ENCODE measurements around the gene UGT2A1. TPM values are rescaled to one million over a fixed set of nuclear protein-coding genes. Genes with fewer than 3 reads are reported as not detected.

Gene UGT2A1
- total RNA-seq, 6 experiments from 2014 or later: not detected

DNA sequence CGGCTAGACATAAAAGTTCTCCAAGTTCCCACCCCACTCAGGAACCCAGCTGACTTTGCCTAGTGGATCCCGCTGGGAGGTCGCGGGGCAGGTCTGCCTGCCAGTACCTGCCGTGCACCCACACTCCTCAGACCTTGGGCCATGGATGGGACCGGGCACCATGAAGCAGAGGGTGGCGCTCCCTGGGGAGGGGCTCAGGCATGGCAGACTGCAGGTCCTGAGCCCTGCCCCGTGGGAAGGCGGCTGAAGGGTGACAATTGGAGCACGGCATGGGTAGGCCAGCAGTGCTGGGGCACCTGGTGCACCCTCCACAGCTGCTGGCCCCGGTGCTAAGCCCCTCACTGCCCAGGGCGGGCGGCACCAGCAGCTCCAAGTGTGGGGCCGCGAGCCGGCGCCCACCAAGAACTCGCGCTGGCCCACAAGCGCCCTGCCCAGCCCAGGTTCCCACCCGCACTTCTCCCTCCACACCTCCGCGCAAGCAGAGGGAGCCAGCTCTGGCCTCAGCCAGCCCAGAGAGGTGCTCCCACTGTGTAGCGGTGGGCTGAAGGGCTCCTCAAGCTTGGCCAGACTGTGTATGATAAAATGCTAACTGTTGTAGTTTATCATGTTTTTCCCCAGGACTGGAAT lies 76.7 kb downstream of the UGT2A1 start:
- H3K27me3 Mint-ChIP-seq (ENCODE audit: insufficient read depth): no peaks in the 10 kb centered on the region
- no peak overlapping the region for H3K27ac Mint-ChIP-seq
- no peaks in the 10 kb centered on the region for H3K4me1 Mint-ChIP-seq (ENCODE audit: low read depth)
- H3K36me3 Mint-ChIP-seq (ENCODE audit: low read depth): peaks cover 4% of the 10 kb centered on the region; the same call in 1 of the 2 replicates
- TF ChIP-seq, protein P1, sequence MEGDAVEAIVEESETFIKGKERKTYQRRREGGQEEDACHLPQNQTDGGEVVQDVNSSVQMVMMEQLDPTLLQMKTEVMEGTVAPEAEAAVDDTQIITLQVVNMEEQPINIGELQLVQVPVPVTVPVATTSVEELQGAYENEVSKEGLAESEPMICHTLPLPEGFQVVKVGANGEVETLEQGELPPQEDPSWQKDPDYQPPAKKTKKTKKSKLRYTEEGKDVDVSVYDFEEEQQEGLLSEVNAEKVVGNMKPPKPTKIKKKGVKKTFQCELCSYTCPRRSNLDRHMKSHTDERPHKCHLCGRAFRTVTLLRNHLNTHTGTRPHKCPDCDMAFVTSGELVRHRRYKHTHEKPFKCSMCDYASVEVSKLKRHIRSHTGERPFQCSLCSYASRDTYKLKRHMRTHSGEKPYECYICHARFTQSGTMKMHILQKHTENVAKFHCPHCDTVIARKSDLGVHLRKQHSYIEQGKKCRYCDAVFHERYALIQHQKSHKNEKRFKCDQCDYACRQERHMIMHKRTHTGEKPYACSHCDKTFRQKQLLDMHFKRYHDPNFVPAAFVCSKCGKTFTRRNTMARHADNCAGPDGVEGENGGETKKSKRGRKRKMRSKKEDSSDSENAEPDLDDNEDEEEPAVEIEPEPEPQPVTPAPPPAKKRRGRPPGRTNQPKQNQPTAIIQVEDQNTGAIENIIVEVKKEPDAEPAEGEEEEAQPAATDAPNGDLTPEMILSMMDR (IDR thresholded peaks at IDR 0.05): no peak
- DNase-seq: no peak
- H3K4me3 Mint-ChIP-seq: no peak overlapping the region
- peaks cover 16% of the 10 kb centered on the region for H3K9me3 Mint-ChIP-seq

- Mint-ChIP-seq H3K9me3 (peaks cover 21% of the 10 kb centered on the region), H3K27ac (no peak overlapping the region), H3K4me3 (no peak overlapping the region), H3K27me3 (ENCODE audit: insufficient read depth) (no peaks in the 10 kb centered on the region), H3K4me1 (ENCODE audit: low read depth) (no peaks in the 10 kb centered on the region), H3K36me3 (ENCODE audit: low read depth) (no peaks in the 10 kb centered on the region)
- DNase-seq: no peak
- TF ChIP-seq, protein P1 (IDR thresholded peaks at IDR 0.05): no peak
Observed at GRCh38 chr4:69568787-69569186, 84.3 kb downstream of the UGT2A1 start.

- Mint-ChIP-seq H3K36me3 (ENCODE audit: low read depth) (no peaks in the 10 kb centered on the region), H3K4me3 (no peak overlapping the region), H3K9me3 (peaks cover 40% of the 10 kb centered on the region), H3K4me1 (ENCODE audit: low read depth) (no peaks in the 10 kb centered on the region), H3K27ac (no peak overlapping the region), H3K27me3 (ENCODE audit: insufficient read depth) (0 out of 2 replicates have a peak, but pooled peaks cover 2% of the 10 kb centered on the region)
- no peak for DNase-seq
- TF ChIP-seq, protein P1 (IDR thresholded peaks at IDR 0.05): no peak
Observed at GRCh38 chr4:69563424-69563823, 89.6 kb downstream of the UGT2A1 start.

DNA sequence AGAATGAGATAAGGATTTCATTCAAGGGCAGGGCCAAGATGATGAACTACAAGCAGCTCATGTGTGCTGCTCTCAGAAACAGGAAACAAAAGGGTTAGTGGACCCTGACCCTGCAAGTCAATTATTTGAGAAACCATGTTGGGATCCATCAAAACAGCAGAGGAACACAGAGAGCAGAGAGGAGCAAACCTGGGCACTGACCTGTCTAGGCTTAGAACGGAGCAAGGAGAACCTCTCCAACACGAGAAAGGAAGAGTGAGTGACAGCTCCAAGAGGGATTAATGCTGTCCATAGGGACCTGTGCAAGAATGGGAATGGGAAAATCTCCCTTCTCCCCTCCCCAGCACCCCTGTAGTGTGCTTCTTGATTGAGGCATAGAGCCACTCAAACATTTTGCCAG lies 103.4 kb downstream of the UGT2A1 start:
- H3K9me3 Mint-ChIP-seq: peaks cover 59% of the 10 kb centered on the region
- H3K36me3 Mint-ChIP-seq (ENCODE audit: low read depth): no peaks in the 10 kb centered on the region
- H3K4me3 Mint-ChIP-seq: no peak overlapping the region
- H3K4me1 Mint-ChIP-seq (ENCODE audit: low read depth): no peaks in the 10 kb centered on the region
- no peak for DNase-seq
- TF ChIP-seq, protein P1 (IDR thresholded peaks at IDR 0.05): no peak
- H3K27me3 Mint-ChIP-seq (ENCODE audit: insufficient read depth): no peaks in the 10 kb centered on the region
- H3K27ac Mint-ChIP-seq: no peak overlapping the region

DNA sequence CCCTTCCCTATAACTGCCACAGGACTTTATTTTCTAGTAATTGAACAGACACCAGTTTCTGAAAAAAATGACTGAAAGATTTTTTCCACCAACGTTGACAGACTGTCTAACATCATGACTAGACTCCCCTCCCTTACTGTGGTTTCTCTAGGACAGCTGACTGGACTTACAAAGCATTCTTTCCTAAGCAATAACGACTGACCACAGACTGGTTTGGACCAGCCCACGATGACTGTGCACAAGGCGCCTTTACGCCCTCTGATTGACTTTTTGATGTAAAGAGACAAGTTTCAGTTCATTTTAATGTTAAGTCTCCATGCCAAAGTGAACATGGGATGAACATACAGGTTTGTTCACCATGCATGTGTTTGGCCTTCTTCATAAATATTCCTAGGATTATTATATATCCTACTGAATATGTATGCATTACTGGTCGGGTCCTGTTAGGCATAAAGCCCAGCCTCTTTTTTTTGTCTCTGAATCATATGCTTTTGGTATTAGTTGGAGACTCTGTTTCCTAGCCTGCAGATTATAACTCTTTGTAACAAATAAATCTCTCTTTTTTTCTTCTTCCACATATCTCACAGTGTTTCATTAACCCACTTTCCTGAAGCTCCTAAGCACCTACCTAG lies 106.8 kb downstream of the UGT2A1 start:
- TF ChIP-seq, protein P1 (IDR thresholded peaks at IDR 0.05): no peak
- Mint-ChIP-seq H3K4me3 (no peak overlapping the region), H3K9me3 (peaks cover 34% of the 10 kb centered on the region), H3K4me1 (ENCODE audit: low read depth) (no peaks in the 10 kb centered on the region), H3K27ac (no peak overlapping the region), H3K27me3 (ENCODE audit: insufficient read depth) (no peaks in the 10 kb centered on the region), H3K36me3 (ENCODE audit: low read depth) (no peaks in the 10 kb centered on the region)
- no peak for DNase-seq

Other genes with a start within 250 kb of the UGT2A1 start
- gene UGT2B4, start 157.3 kb downstream of the UGT2A1 start, total RNA-seq (2021; fragmentation: NEBNext Ultra II Directional; extraction: Animal tissue kit (Norgen Biotek cat#: 25700)): not detected
- gene UGT2A2, start 13.6 kb downstream of the UGT2A1 start, total RNA-seq (2021; fragmentation: NEBNext Ultra II Directional; extraction: Animal tissue kit (Norgen Biotek cat#: 25700)): not detected
- under 1 TPM in 1 of 6 experiments, not detected in 5; 0.02 TPM for gene SULT1B1, start 107.4 kb upstream of the UGT2A1 start, total RNA-seq (2021; fragmentation: NEBNext Ultra II Directional; extraction: Animal tissue kit (Norgen Biotek cat#: 25700))
- not detected for gene SULT1E1, start 206.9 kb upstream of the UGT2A1 start, total RNA-seq (2021; fragmentation: NEBNext Ultra II Directional; extraction: Animal tissue kit (Norgen Biotek cat#: 25700))